COLO668 (cell line): ENCODE data around the gene TMEM151A.
"Not testable (repeated sequence)": the region's sequence is repeated elsewhere in the genome, so short reads cannot be mapped to it uniquely, and the experiment has no call there.

Source experiments
- DNase-seq: peaks from one replicate; lab custom pipeline; 2025; ENCODE audit not compliant: unreplicated experiment; lab: John Stamatoyannopoulos, UW

TMEM151A gene

GRCh38 chr11:66299186-66299585 lies 7.5 kb downstream of the TMEM151A start:
- no peak for DNase-seq

GRCh38 chr11:66302656-66303055 lies 11.0 kb downstream of the TMEM151A start:
- DNase-seq: no peak

- no peak for DNase-seq
Measured at GRCh38 chr11:66309475-66309874, 17.8 kb downstream of the TMEM151A start.

- DNase-seq: no peak
Measured at GRCh38 chr11:66310324-66310723, 18.6 kb downstream of the TMEM151A start.

DNA sequence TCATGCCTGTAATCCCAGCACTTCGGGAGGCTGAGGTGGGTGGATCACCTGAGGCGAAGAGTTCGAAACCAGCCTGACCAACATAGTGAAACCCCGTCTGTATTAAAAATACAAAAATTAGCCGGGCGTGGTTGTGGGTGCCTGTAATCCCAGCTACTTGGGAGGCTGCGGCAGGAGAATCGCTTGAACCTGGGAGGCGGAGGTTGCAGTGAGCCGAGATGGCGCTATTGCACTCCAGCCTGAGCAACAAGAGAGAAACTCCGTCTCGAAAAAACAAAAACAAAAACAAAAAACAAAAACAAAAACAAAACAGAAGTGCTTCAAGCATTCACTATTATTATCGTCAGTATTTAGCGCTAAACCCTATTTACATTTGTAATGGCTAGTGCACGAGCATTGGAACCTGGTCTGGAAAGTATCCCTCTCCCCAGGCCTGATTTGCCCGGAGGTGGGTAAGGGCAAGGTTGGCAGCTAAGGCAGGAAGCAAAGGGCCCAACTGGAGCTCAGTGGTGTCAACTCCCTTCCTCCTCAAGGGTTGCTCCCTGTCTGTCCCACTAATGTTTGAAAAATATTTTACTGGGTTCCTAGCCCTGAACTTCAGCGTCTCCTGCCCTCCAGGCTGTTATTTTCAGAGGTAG lies 19.2 kb downstream of the TMEM151A start:
- not testable (repeated sequence) for DNase-seq

- DNase-seq: no peak
Measured at GRCh38 chr11:66311470-66311964, 19.8 kb downstream of the TMEM151A start.

- DNase-seq: peak; percentile 93
Measured at GRCh38 chr11:66311965-66312548, 20.4 kb downstream of the TMEM151A start.

DNA sequence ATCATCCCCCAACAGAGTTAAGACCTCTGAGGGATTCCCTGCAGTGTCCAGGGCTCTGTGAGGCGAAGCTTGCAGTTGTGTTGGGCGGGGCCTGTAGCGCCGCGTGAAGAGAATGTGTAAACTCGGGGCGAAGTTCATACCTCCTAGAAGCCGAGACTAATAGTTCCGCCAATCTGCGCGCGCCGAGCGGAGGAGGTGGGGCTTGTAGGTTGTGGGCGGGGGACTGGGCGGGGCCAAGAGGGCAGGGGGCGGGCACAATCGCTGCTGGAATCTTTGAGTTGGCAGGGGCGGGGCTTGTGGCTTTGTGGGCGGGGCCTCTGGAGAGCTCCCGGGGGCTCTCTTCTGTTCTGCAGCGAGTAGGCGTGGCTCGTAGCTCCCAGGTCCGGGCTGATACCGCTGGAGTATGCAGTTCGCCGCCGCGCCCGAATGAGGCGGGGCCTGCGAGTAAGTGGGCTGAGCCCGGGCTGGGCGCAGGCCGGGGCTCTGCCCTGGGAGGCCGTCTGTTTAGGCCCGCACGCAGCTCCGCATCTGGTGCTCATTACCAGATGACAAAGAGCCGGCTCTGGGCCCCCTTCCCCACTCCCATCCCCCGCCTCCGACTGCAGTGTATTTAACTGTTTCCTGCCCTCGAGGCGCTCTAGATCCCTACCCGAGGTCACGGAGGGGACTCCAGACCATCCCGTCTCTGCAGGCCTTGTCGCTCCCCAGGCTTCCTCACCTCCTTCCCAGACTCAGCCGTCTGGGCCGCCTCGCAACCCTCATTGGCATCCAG lies 21.0 kb downstream of the TMEM151A start:
- peak; percentile 94 for DNase-seq

DNA sequence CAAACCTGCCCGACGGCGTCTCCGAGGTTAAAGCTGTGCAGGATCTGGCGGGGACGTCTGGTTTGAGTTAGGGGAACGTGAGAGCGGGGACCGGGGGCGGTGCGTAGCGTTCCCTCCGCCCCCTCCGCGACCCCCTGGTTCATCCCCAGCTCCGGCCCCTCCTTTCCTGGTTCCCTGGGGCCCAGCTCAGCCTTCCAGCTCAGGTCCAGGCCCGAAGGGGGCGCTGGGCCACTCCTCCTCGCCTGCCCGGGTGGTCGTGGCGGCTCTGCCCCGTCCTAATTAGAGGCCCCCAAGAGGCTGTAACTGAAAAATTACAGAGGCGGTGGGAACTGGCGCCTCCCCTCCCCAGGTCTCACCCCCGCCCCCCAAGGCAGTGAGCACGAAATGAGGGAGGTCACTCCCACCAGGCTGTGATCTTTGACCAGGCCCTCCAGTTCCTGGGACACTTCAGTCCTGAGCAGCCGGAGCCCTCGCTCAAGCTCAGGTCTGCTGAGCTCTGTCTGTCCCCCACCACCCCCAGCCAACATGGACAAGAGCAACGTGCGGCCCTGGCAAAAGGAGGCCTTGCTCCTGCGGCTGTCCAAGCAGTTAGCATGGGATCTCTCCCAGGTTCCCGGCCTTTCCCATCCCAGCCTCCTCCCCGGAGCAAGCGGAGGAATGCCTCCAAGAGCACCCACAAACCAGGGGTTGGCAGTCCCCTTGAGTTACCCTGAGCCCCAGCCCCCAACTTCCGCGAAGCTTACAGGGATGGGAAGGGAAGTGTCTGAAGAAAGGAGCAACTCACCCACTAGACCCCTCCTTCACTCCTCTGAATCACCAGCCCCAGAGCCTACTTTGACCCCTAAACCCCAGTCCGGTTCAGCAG lies 21.9 kb downstream of the TMEM151A start:
- DNase-seq: no peak

DNA sequence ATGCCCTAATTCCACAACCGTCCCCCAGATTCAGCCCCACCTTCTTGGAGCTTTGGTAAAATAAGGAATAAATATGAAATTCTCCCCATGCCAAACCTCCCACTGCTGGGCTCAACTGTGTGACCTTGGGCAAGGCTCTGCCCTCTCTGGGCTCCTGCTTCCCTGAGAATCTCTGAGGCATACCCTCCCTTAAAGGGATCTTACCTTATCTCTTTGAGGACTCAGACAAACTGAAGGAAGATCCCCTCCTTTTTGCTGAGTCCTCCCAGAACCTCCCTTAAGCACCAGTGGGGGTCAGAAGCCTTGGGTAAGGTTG lies 22.4 kb downstream of the TMEM151A start:
- DNase-seq: no peak

DNA sequence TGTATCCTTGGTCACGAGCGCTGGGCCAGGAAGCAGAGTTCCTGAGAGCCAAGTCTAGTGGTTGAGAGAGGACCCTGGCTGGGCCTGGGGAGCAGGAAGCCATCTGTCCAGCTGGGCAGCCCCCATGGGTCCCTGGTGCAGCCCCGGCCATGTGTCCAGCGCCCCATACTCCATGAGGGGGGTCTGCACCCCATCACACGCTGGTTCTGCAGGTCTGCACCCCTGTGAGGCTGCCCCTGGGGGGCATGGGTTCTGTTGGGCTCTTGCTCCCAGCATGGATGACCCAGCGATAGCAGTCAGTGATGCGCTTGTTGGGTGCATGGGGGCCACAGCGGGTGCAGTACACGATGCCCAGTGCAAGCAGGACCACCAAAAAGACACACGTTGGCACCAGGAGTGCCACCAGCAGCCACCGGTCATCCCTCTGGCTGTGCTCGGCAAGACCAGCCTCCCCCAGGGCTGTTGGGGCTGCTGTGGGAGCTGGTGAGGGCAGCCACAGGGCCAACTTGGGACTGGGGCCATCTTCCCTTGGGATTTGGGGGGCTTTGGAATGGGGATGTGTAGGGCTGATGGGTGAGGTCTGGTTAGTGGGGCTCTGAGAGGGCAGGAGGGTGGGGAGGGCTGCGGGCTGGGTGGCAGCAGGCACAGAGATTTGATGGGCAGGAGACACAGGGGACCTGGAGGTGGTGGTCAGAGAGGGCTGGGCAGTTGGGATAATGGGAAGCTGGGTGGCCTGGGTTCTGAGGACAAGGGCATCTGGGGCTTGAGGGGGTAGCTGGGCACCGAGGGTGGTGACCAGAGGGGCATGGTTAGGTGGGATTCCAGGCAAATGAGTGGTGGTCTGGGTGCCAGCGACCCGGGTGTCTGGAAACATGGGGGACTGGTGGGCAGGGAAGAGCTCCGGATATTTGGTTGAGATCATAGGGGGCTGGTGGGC lies 23.1 kb downstream of the TMEM151A start:
- no peak for DNase-seq

DNA sequence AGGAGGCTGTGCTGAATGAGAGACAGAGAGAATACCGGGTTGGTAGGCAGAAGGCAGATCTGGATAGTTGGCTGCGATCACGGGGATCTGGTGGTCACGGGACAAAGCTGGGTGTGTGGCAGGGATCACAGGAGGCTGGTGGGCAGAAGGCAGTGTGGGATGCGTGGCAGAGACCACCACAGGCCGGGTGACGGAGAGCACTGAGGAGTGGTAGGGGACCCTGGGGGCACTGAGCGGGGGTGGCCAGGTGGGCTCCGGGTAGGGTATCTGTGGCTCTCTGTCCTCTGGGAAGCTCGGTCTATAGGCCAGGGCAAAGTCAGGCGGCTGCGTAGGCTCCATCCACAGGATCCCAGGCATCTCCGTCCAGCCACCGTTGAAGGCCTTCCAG lies 23.8 kb downstream of the TMEM151A start:
- DNase-seq: no peak

DNA sequence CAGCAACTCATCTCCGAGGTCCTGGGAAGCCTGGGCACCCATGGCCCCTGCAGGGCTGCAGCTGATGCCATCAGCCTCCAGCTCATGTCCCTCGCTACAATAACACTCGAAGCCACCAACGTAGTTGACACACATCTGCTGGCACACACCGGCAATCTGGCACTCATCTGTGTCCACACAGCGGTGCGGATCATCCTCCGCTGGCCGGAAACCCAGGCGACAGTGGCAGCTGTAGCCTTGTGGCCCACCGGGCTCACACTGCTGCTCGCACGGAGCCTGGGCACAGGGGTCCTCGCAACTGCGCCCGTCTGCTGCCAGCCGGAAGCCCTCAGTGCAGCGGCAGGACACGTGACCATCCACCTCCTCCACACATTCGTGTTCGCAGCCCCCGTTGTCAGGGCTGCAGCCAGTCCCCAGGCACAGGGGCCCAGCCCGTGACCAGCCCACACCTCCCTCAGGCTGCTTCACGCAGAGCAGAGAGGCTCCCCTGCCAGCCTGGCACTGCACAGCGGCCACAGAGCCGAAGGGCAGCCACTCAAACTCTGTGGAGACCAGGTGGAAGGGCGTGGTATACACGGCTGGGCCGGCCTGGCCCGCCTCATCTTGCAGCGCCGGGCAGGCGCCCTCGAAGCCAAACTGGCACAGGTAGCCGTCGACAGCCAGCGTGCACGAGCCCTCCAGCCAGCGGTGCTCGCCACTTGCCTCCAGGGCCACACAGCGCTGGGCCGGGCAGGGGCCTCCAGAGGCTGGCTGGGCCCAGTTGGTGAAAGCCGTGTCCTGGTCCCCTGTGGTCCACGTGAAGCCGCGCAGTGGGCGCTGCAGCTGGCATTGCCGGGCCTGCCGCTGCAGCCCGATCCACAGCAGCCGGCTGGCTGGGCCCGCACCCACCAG lies 24.5 kb downstream of the TMEM151A start:
- peak; percentile 57 for DNase-seq

- no peak for DNase-seq
Measured at GRCh38 chr11:66316849-66317251, 25.2 kb downstream of the TMEM151A start, which contains the start of gene CD248. CD248 (minus strand) TSS chr11:66317044; CDS start chr11:66317027, 17 bp downstream.

DNA sequence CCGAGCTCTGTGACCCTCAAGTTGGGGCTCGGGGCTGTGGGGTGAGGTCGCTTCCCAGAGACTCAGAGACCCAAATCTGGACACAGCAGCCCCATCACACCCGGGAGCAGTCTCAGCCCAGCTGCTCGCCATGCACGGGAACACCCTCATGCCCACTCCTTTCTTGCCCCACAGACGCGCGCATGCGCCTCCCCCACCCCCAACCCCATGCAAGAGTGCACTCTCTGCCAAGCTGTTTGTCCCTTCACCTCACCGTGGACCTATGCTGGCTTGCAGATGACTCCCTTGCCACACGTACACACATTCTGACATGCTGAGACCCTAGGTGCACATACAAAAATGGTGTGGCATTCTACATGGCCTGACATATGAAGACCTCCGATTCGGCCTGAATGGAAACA lies 25.6 kb downstream of the TMEM151A start:
- DNase-seq: no peak

GRCh38 chr11:66317723-66318599 lies 26.3 kb downstream of the TMEM151A start:
- no peak for DNase-seq

DNA sequence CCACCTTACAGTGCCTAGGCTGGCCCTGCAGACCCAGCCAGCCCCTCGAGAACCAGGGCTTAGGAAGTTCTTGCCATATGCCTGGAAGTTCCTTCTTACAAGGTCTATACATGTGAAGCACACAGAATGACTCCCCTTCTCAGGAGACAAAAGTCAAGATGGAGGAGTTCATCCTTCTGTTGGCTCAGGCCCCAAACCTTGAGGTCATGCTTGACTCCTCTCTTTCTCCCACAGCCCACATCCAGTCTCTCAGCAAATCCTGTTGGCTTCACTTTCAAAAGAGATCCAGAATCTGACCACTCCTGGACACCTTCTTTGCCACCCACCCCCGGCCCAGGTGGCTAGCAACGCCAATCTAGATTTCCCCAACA lies 26.9 kb downstream of the TMEM151A start:
- DNase-seq: no peak

GRCh38 chr11:66320289-66320688 lies 28.6 kb downstream of the TMEM151A start:
- DNase-seq: not testable (repeated sequence)
